NCI-H2029 (cell line): ENCODE measurements around the gene SF3B2.

Experiments used
- DNase-seq: peaks from one replicate; lab custom pipeline; 2025; lab: John Stamatoyannopoulos, UW

Gene SF3B2

GRCh38 chr11:66047541-66048365 lies 4.4 kb upstream of the SF3B2 start:
- no peak for DNase-seq

DNA sequence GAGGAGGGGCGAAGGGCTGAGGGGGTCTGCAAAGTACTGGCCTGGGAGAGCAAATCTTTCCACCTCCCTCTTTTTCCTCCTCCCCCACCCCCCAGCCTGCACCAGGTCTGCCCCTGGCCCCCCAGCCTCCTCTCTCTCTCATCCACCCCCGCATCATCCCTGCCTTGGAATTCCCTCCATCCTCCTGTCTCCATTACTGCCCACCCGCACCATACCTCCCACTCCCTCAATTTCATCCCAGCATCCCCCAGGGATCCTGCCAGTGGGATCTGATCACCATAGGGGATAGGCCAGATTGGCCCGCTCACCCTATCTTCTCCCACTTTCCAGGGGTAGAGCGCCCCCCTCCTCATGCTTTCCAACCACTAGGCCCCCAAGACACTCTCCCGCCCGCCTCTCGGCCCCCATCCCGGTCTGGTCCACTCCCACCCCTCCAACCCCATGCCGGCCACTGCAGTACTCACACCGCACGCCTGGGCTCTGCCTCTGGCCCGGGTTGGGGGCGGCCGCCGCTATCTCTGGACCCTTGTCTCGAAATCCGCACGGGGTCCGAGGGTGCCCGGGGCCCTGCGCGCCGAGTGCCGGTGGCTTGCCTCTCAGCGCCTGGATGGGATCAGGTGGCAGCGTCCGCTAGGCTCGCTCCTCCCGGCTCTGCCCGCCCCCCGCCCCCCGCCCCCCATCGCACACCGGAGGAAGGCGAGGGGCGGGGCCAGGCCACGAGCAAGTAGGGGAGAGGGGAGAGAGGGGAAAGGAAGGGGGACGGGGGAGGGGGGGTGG lies 3.4 kb upstream of the SF3B2 start, which contains the start of gene GAL3ST3:
Gene GAL3ST3 (minus strand): TSS at position 615 of the 777 bp plus-strand sequence. CDS start 3,746 bp downstream, outside the sequence.
- no peak for DNase-seq

GRCh38 chr11:66050581-66051231 lies 1.5 kb upstream of the SF3B2 start:
- no peak for DNase-seq

DNA sequence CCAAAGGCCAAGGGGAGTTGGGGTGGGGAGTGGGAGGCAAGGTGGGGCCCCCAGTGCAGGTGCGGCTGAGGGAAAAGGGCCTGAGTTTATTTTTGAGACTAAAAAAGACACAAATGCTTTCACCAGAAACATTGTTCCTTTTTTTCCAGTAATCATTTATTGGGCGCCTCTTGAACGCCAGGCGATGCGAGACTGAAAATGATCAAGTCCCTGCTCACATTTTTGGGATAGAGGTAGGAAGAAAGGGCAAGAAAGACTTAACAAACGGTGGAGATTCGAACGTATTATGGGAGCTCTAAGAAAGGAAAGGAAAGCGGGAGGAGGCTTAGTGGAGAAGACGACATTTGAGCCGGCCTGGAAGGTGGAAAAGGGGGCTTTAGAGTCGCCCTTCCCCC lies 796 bp upstream of the SF3B2 start:
- DNase-seq, result no peak

- no peak for DNase-seq
Observed at GRCh38 chr11:66052664-66052982, 459 bp downstream of the SF3B2 start.

GRCh38 chr11:66055021-66055420 lies 2.9 kb downstream of the SF3B2 start:
- DNase-seq, result no peak

- no peak for DNase-seq
Observed at GRCh38 chr11:66056501-66056900, 4.3 kb downstream of the SF3B2 start.

GRCh38 chr11:66059966-66060680 lies 8.0 kb downstream of the SF3B2 start:
- no peak for DNase-seq

DNA sequence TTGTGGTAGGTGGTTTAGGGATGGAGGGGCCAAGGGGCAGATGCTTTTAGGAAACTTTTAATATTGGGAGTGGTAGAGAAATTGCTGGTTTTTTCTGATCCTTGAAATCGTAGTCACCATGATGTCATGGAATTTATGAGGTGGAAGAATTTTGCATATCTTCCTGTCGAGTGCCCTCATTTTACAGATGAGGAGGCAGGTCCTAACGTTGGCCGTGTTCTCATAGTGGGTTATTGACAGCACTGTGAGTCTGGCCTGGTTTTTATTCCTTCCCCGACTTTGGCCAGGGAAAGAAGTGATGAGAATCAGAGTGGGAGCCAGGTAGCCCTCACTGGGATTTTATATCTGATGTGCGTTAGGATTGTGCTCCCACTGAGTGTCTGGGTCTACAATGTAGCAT lies 9.1 kb downstream of the SF3B2 start:
- DNase-seq, result no peak

GRCh38 chr11:66062408-66062807 lies 10.2 kb downstream of the SF3B2 start:
- no peak for DNase-seq

DNA sequence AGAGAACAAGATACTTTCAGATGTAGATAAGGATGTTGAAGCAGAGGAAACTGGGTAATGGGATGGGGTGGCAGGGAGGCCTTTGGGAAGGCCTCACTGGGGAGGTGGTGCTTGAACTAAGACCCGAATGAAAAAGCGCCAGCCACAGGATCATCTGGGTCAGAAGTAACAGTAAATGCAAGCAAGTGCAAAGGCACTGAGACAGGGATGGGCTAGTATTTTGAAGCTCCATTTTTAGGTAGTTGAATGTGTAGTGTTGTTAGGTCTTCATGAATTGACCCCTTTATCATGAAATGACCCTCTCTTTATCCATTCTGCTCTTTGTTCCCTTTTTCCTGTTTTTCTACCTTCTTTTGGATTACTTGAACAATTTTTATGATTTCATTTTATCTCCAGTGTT lies 11.7 kb downstream of the SF3B2 start:
- no peak for DNase-seq

DNA sequence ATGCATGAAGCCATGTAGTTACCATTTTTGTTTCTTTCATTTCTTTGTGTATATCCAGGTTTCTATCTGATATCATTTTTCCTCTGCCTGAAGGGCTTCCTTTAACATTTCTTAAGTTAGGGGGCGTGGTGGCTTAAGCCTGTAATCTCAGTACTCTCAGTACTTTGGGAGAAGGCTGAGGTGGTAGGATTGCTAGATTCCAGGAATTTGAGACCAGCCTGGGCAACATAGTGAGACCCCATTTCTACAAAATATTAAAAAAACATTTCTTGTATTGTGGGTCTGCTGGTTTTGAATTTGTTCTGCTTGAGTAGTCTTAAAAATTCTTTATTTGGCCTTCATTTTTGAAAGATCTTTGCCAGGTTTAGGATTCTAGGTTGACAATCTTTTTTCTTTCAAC lies 12.4 kb downstream of the SF3B2 start:
- no peak for DNase-seq

DNA sequence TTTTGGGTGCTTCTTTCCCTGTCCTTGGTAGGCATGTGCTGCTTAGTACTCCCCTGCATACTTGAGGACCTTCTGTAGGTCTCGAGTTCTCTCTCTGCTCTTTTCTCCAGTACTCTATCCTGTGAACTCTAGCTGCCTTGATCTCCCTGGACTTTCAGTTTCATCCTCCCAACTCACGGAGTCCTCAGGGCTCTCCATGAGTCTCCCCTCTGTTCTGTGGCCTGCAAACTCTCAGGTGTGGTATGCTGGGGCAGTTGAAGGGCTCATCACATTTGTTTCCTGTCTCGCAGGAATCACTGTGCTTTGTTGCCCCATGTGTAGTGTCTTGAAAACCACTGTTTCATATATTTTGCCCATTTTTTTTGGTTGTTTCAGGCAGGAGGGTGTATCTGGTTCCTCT lies 14.6 kb downstream of the SF3B2 start:
- DNase-seq, result no peak

DNA sequence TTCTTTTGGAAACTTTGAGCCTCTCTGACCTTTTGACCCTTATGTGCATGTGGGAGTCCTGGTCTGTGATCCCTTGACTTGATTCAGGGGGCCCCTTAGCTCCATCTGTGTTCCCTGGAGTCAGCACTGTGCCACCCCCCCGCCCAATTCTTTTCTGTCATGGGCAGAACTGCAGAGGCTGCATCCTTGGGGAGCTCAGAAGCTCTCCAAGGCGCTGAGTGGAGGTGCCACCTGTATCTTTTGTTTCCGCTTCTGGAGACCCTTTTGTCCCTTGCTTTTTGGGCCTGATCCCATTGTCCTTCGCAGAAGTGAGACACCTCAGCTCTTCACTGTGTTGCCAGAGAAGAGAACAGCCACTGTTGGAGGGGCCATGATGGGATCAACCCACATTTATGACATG lies 15.5 kb downstream of the SF3B2 start:
- DNase-seq, result no peak

GRCh38 chr11:66068154-66068821 lies 16.1 kb downstream of the SF3B2 start:
- DNase-seq, result peak; percentile 67

DNA sequence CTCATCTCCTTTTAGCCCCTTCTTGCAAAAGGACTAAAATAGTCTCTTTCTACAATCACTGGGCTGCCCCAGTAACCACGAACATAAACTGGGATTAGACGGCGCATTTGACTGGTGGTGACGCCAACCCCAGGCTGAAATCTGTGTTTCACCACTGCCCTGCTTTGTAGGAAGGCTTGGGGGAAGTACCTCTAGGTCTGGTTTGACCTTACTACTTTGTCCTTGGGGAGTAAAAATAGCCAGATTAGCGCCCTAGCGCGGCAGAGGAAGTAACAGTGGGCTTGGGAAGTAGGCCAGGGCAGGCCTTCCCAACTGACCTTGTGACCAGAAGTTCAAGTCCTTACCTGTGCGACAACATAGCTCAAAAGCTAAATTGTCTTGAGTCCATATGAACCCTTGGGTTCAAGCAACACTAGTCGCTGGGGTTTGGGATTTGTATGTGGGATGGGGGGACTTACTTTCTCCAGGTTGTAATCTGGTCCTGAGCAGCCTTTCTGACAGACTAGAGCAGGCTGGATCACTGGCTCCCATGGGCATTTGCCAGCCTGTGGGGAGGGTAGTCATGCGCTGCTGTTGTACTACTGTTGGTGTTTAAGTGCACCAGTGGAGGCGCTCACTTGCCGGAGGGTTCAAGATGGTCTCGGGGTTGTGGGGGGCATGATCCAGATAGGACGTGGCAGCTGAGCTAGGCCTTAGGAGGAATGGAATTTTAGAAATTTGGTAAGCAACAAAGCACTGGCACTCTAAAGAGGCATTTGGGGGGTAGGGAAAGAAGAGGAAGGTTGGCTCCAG lies 17.0 kb downstream of the SF3B2 start:
- DNase-seq, result no peak

DNA sequence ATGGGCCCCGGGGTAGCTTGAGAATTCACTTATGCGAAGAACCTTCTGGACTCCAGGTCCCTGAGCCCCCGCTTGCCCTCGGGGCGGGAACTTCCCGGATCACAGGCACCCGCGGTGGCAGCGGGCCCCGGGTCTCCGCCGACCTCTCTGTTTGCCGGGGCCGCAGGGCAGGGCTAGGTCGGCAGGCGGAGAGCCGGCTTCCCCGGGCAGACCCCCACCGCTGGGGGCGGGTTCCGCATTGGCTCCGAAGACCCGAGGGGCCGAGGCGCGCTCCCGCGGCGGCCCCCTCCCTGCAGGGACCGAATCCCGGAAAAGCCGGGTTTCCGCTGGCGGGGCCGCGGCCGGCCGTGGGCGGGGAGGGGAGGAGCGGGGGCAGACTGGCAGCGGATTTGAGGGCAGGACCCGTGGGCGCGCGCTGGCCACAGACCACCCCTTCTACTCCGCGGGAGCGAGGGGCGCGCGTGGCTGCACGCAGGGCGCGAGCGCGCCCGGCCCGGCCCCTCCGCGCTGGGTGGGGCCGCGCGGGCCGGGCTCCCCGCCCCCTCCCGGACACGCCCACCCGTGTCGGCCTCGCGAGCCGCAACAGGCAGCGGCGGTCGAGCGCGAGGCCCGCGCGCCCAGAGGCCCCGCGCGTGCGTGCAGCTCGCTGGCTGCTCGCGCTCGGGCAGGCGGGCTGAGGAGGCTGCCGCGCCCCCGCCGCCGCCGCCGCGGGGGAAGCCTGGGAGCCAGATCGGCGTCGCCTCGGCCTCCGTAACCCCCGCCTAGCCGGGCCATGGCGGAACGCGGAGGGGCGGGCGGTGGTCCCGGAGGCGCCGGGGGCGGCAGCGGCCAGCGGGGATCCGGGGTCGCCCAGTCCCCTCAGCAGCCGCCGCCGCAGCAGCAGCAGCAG lies 17.8 kb downstream of the SF3B2 start, which contains the start of gene PACS1:
Gene PACS1 (plus strand): TSS at position 558 of the 889 bp plus-strand sequence. CDS start 215 bp downstream, at position 773.
- peak; percentile 28 for DNase-seq

GRCh38 chr11:66070604-66071380 lies 18.6 kb downstream of the SF3B2 start:
- DNase-seq, result no peak

DNA sequence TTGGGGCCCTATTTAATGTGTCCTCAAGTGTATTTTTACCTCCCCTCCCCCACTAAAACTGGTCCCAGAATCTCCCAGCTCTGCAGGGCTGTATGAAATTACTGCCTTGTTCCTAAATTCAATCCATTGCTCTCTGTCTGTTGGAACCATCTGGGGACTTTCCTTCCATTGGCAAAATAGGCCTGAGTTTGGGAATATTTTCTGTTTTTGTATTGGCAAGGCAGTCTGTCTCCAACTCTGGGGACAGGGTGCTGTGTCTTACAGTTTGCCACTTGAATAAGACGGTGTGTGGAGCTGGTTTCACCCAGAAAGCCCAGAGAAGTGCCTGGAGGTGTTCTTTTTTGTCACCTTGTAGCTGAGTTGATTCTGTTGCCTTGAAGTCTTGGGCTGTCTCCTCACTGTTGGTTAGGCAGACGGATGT lies 19.2 kb downstream of the SF3B2 start:
- no peak for DNase-seq
